ENCODE data around the gene TOE1. TPM values are rescaled to one million over a fixed set of nuclear protein-coding genes. Genes with fewer than 3 reads are reported as not detected.
A peak's percentile ranks its signal among the peaks of the same experiment; 100 is the strongest.

TOE1 gene
- total RNA-seq, 2 experiments from 2014 or later: 25.7 to 28.1 TPM

DNA sequence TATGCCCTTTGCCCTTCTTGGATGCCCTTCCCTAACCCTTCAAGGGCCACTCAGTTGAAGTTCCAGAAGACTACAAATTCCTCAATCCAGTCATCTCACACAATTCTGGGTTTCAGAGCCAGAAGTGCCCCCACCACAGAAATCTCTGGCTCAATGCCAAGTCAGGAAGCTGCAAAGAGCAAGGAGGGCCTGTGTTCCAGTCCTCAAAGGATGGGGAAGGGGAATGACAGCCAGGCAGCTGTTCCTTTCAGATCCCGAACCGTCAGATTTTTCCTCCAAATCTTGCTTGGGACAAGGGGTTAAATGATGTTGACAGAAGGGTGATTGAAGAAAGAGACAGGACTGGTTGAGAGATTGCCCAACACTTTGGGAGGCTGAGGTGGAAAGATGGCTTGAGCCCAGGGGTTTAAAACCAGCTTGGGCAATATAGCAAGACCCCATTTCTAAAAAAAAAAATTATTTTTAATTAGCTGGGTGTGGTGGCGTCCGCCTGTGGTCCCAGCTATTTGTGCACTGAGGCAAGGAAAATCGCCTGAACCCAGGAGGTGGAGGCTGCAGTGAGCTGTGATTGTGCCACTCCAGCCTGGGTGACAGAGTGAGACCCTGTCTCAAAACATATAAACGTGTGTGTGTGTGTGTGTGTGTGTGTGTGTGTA lies 14.0 kb upstream of the TOE1 start:
- Mint-ChIP-seq H3K27me3 (no peaks in the 10 kb centered on the region), H3K36me3 (ENCODE audit: low read depth) (peaks cover 29% of the 10 kb centered on the region), H3K27ac (peak overlapping the region; percentile 87), H3K4me3 (peak overlapping the region; percentile 88), H3K4me1 (ENCODE audit: low read depth) (peaks cover 11% of the 10 kb centered on the region), H3K9me3 (no peaks in the 10 kb centered on the region)
- ChIA-PET POLR2A (interaction anchor here (0.7 to 10.0 kb wide), 7 partner anchors 13 to 604 kb away, joined by 3 to 238 read pairs (median 3); partner anchors contain the start of genes MUTYH and TOE1), CTCF (interaction anchor here (1.4 to 3.3 kb wide), 7 partner anchors 11 to 315 kb away, joined by 3 to 13 read pairs (median 5); partner anchors contain the start of genes HECTD3, MUTYH, TOE1 and UROD)
- TF ChIP-seq, protein P1, sequence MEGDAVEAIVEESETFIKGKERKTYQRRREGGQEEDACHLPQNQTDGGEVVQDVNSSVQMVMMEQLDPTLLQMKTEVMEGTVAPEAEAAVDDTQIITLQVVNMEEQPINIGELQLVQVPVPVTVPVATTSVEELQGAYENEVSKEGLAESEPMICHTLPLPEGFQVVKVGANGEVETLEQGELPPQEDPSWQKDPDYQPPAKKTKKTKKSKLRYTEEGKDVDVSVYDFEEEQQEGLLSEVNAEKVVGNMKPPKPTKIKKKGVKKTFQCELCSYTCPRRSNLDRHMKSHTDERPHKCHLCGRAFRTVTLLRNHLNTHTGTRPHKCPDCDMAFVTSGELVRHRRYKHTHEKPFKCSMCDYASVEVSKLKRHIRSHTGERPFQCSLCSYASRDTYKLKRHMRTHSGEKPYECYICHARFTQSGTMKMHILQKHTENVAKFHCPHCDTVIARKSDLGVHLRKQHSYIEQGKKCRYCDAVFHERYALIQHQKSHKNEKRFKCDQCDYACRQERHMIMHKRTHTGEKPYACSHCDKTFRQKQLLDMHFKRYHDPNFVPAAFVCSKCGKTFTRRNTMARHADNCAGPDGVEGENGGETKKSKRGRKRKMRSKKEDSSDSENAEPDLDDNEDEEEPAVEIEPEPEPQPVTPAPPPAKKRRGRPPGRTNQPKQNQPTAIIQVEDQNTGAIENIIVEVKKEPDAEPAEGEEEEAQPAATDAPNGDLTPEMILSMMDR (IDR thresholded peaks at IDR 0.05): no peak
- ATAC-seq (no peak), DNase-seq (no peak)
- intact Hi-C loops (cut with micrococcal nuclease): no loop called here

GRCh38 chr1:45326627-45327623 lies 13.0 kb upstream of the TOE1 start, which contains the start of gene HPDL:
TSS of gene HPDL (plus strand) at chr1:45326895. CDS start at chr1:45327149, 254 bp downstream.
- intact Hi-C loops (cut with micrococcal nuclease): no loop called here
- TF ChIP-seq, protein P1 (IDR thresholded peaks at IDR 0.05): no peak
- Mint-ChIP-seq H3K4me1 (ENCODE audit: low read depth) (peaks cover 11% of the 10 kb centered on the region), H3K36me3 (ENCODE audit: low read depth) (peaks cover 31% of the 10 kb centered on the region), H3K27ac (peak within 1 kb of the TSS; percentile 87), H3K4me3 (peak within 1 kb of the TSS; percentile 88), H3K27me3 (no peaks in the 10 kb centered on the region), H3K9me3 (no peaks in the 10 kb centered on the region)
- ATAC-seq: peak; percentile 94
- ChIA-PET CTCF (interaction anchor here (1.2 to 3.3 kb wide), 9 partner anchors 12 to 315 kb away, joined by 3 to 13 read pairs (median 5); partner anchors contain the start of genes HECTD3, MUTYH, TOE1 and UROD), POLR2A (interaction anchor here (0.6 to 10.0 kb wide), 15 partner anchors 12 to 605 kb away, joined by 3 to 238 read pairs (median 4); partner anchors contain the start of genes HECTD3, MUTYH, NASP and PRDX1)
- peak; percentile 89 for DNase-seq

DNA sequence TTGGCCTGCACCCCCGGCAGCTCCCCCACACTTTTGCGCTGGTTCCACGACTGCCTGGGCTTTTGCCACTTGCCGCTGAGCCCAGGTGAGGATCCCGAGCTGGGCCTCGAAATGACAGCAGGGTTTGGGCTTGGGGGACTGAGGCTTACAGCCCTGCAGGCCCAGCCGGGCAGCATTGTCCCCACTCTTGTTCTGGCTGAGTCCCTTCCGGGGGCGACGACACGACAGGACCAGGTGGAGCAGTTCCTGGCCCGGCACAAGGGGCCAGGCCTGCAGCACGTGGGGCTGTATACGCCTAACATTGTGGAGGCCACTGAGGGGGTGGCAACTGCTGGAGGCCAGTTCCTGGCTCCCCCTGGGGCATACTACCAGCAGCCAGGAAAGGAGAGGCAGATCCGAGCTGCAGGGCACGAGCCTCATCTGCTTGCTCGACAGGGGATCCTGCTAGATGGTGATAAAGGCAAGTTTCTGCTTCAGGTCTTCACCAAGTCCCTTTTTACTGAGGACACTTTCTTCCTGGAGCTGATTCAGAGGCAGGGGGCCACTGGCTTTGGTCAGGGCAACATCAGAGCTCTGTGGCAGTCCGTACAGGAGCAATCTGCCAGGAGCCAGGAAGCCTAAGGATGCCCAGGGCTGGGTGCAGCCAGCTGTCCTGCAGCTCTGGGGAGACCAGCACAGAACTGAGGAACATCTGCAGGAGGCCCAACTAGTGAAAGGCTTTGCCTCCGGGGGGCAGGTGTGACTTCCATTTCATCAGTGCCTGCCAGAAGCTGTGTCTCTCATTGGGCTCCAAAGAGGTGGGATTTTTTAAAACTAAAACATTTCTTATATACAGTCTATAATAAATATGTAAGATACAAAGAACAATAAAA lies 12.1 kb upstream of the TOE1 start:
- TF ChIP-seq, protein P1 (IDR thresholded peaks at IDR 0.05): no peak
- CTCF ChIA-PET: interaction anchor here (1.0 to 3.3 kb wide), 10 partner anchors 12 to 313 kb away, joined by 3 to 13 read pairs (median 5); partner anchors contain the start of genes MUTYH and TOE1

DNA sequence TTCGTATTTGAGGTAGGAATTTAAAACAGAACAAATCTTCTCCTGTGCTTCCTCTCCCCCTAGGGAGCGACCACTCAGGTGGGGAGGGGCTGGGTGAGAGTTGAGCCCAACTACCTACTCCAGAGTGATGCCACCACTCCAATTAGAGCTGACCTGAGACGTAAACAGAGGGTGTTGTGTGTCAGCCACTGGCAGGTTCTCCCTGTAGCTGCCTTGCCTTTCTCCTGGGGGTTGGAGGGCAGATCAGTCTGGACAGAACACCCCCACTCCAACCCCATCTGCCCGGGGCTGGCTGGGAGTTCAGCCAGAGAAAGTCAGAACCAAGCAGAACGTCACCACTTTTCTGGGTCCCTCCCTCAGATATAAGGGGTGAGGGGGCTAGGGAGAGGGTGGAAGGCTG lies 11.3 kb upstream of the TOE1 start:
- POLR2A ChIA-PET: interaction anchor here (0.8 to 10.0 kb wide), 6 partner anchors 13 to 598 kb away, joined by 3 to 238 read pairs (median 6); partner anchors contain the start of genes MUTYH, PRDX1, RNU5D-1 and TOE1
- CTCF ChIA-PET: interaction anchor here (1.0 to 3.3 kb wide), 7 partner anchors 11 to 314 kb away, joined by 3 to 12 read pairs (median 5); no protein-coding TSS in a partner anchor
- Mint-ChIP-seq H3K27ac (peak overlapping the region; percentile 50), H3K27me3 (no peaks in the 10 kb centered on the region), H3K9me3 (no peaks in the 10 kb centered on the region), H3K4me3 (peak overlapping the region; percentile 88), H3K4me1 (ENCODE audit: low read depth) (peaks cover 11% of the 10 kb centered on the region), H3K36me3 (ENCODE audit: low read depth) (peaks cover 33% of the 10 kb centered on the region)
- DNase-seq (no peak), ATAC-seq (no peak)
- intact Hi-C loops (cut with micrococcal nuclease): no loop called here
- TF ChIP-seq, protein P1 (IDR thresholded peaks at IDR 0.05): no peak

More for the DNA sequence above, 12.1 kb upstream of the TOE1 start:
- peak overlapping the region; percentile 78 for H3K27ac Mint-ChIP-seq
- H3K4me1 Mint-ChIP-seq (ENCODE audit: low read depth): peaks cover 11% of the 10 kb centered on the region
- POLR2A ChIA-PET: interaction anchor here (0.6 to 10.0 kb wide), 13 partner anchors 13 to 597 kb away, joined by 3 to 238 read pairs (median 4); partner anchors contain the start of genes HECTD3, MUTYH, NASP and PRDX1
- H3K36me3 Mint-ChIP-seq (ENCODE audit: low read depth): peaks cover 33% of the 10 kb centered on the region
- H3K27me3 Mint-ChIP-seq: no peaks in the 10 kb centered on the region
- intact Hi-C loops (cut with micrococcal nuclease): no loop called here
- peak overlapping the region; percentile 88 for H3K4me3 Mint-ChIP-seq
- ATAC-seq (peak; percentile 22), DNase-seq (peak; percentile 42)
- no peaks in the 10 kb centered on the region for H3K9me3 Mint-ChIP-seq
